Stomach (tissue), 9 donors: ENCODE results near the gene FHIP1A. TPM values are rescaled to one million over a fixed set of nuclear protein-coding genes. Genes with fewer than 3 reads are reported as not detected.
"Not testable (repeated sequence)": the region's sequence is repeated elsewhere in the genome, so short reads cannot be mapped to it uniquely, and the experiment has no call there.

Experiments
- DNase-seq, 2 donors: peaks; one replicate each; pipeline versions ENCODE4 v3.0.0 to v3.0.0-alpha.2; 2013 to 2019
- H3K27ac ChIP-seq, 5 donors: fragments of 200-600 bp in 4 of 5; sonication (generic) in 4 of 5; one replicate each; pipeline ENCODE4 v1.5.1; 2013 to 2019; ENCODE audit warnings: mild to moderate bottlenecking in 1 of 5, moderate library complexity in 1 of 5
- H3K27me3 ChIP-seq, 3 donors: fragments of 200-600 bp; sonication (generic); one replicate each; pipeline ENCODE4 v1.5.1; 2017 to 2019; ENCODE audit warnings: mixed run types in 1 of 3
- H3K36me3 ChIP-seq, 4 donors: fragments of 200-600 bp; sonication (generic); 1 replicate in 3 of 4; 2 replicates in 1 of 4; pipeline ENCODE4 v1.5.1; 2016 to 2019
- H3K4me1 ChIP-seq, 4 donors: fragments of 200-600 bp; sonication (generic); one replicate each; pipeline ENCODE4 v1.5.1; 2016 to 2019
- H3K4me3 ChIP-seq, 4 donors: fragments of 200-600 bp; sonication (generic) in 3 of 4; one replicate each; pipeline ENCODE4 v1.5.1; 2016 to 2019; ENCODE audit warnings: mild to moderate bottlenecking in 1 of 4
- H3K9me3 ChIP-seq, 4 donors: fragments of 200-600 bp; sonication (generic); one replicate each; pipeline ENCODE4 v1.5.1; 2016 to 2019
- EP300 ChIP-seq: sonication (generic); formaldehyde crosslinking; IDR thresholded peaks from one replicate; pipeline ENCODE4 v1.6.1; 2017; ENCODE audit warnings: antibody characterized with exemption
- POLR2A ChIP-seq, 4 donors: fragments of 450-650 bp; IDR thresholded peaks; one replicate each; pipeline ENCODE4 v1.6.1; 2016; ENCODE audit warnings: antibody characterized with exemption in 4 of 4, control low read depth in 2 of 4, mild to moderate bottlenecking in 1 of 4, moderate library complexity in 1 of 4
- POLR2AphosphoS5 ChIP-seq, 3 donors: sonication (generic); formaldehyde crosslinking; IDR thresholded peaks; one replicate each; pipeline ENCODE4 v1.6.1; 2016; ENCODE audit warnings: antibody characterized with exemption in 3 of 3
- WGBS, 5 donors: extraction: QIAGEN DNeasy Blood & Tissue Kit in 3 of 5; methylation state at CpG; one replicate each; pipeline versions ENCODE4 v1.1.5 to v1.1.7; 2013 to 2018; 5-methylcytosine and 5-hydroxymethylcytosine counted together
- intact Hi-C: fragments of 100-400 bp; cut with DNase I; formaldehyde crosslinking; loops from one replicate; pipeline ENCODE4 v1.15.1; 2023; ENCODE audit warnings: low total_unique reads
- polyA plus RNA-seq, 3 donors: library from polyadenylated mRNA; stranded (reverse); fragments of 200-250 nt; gene quantifications; one replicate each; pipeline ENCODE4 v1.2.3, GENCODE V29; 2013
- total RNA-seq, 5 donors: library from RNA; depleted of rRNA; stranded (reverse); fragments of >200 nt; gene quantifications; one replicate each; pipeline versions ENCODE4 v1.1.0 to v1.2.3, GENCODE V29; 2014 to 2016
- TF ChIP-seq, protein P1 (sequence below), 7 experiments: fragments of 450-650 bp in 4 of 7; fragments of 200-600 bp in 3 of 7; sonication (generic) in 3 of 7; IDR thresholded peaks; one replicate each; pipeline ENCODE4 v1.5.1; 2016 to 2019; ENCODE audit warnings: antibody characterized with exemption in 7 of 7, control low read depth in 2 of 7, mild to moderate bottlenecking in 1 of 7
- donor health status: healthy with polysubstance abuse.
- donor health status: Bipolar disorder and iron deficiency.
- donor health status: healthy.

Gene FHIP1A
- total and polyA plus RNA-seq, 8 donors: 0.90 to 177 (median 12.3) TPM

DNA sequence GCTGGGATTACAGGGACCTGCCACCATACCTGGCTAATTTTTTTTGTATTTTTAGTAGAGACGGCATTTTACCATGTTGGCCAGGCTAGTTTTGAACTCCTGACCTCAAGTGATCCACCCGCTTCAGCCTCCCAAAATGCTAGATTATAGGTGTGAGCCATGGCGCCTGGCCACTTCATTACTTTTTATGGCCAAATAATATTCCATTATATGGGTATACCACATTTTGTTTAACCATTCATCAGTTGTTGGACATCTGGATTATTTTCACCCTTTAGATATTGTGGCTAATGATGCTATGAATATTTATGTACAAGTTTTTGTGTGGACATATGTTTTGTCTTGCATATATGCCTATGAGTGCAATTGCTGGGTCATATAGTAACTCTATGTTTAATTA lies 8.6 kb upstream of the FHIP1A start:
- H3K9me3 ChIP-seq: no peaks in the 10 kb centered on the region
- TF ChIP-seq POLR2A (IDR thresholded peaks at IDR 0.05) (no peak), EP300 (no peak), POLR2AphosphoS5 (IDR thresholded peaks at IDR 0.05) (no peak)
- TF ChIP-seq, protein P1, sequence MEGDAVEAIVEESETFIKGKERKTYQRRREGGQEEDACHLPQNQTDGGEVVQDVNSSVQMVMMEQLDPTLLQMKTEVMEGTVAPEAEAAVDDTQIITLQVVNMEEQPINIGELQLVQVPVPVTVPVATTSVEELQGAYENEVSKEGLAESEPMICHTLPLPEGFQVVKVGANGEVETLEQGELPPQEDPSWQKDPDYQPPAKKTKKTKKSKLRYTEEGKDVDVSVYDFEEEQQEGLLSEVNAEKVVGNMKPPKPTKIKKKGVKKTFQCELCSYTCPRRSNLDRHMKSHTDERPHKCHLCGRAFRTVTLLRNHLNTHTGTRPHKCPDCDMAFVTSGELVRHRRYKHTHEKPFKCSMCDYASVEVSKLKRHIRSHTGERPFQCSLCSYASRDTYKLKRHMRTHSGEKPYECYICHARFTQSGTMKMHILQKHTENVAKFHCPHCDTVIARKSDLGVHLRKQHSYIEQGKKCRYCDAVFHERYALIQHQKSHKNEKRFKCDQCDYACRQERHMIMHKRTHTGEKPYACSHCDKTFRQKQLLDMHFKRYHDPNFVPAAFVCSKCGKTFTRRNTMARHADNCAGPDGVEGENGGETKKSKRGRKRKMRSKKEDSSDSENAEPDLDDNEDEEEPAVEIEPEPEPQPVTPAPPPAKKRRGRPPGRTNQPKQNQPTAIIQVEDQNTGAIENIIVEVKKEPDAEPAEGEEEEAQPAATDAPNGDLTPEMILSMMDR (IDR thresholded peaks at IDR 0.05): no peak
- 92 to 100% (median 97%) methylated on average over 3 of the region's 3 CpGs for WGBS, 5 donors
- intact Hi-C loops: no loop called here
- H3K27me3 ChIP-seq: no peaks in the 10 kb centered on the region
- no peak overlapping the region for H3K27ac ChIP-seq
- H3K4me3 ChIP-seq: no peak overlapping the region
- no peak for DNase-seq
- no peaks in the 10 kb centered on the region for H3K4me1 ChIP-seq
- no peaks in the 10 kb centered on the region for H3K36me3 ChIP-seq

DNA sequence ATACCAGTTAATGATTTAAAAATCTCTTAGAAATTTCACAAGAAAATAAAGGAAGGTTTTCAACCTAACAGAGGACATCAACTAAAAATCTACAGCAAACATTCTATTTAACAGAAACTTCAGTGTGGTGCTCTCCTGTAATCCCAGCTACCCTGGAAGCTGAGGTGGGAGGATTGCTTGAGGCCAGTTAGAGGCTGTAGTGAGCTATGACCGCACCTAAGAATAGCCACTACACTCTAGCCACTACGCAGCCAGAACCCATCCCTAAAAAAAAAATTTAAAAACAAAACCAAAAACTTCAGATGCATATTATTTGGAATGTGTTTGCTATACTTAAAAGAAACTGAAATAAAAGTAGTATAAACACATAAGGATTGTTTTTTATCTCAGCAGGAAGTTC lies 7.2 kb upstream of the FHIP1A start:
- no peaks in the 10 kb centered on the region for H3K9me3 ChIP-seq
- H3K27ac ChIP-seq: no peak overlapping the region
- no peaks in the 10 kb centered on the region for H3K36me3 ChIP-seq
- no peaks in the 10 kb centered on the region for H3K27me3 ChIP-seq
- TF ChIP-seq, protein P1 (IDR thresholded peaks at IDR 0.05): no peak
- TF ChIP-seq POLR2A (IDR thresholded peaks at IDR 0.05): no peak
- H3K4me3 ChIP-seq: no peak overlapping the region
- no peaks in the 10 kb centered on the region for H3K4me1 ChIP-seq
- WGBS, 5 donors: 89 to 94% (median 92%) methylated on average over 2 of the region's 2 CpGs
- intact Hi-C loops: no loop called here
- DNase-seq: no peak

DNA sequence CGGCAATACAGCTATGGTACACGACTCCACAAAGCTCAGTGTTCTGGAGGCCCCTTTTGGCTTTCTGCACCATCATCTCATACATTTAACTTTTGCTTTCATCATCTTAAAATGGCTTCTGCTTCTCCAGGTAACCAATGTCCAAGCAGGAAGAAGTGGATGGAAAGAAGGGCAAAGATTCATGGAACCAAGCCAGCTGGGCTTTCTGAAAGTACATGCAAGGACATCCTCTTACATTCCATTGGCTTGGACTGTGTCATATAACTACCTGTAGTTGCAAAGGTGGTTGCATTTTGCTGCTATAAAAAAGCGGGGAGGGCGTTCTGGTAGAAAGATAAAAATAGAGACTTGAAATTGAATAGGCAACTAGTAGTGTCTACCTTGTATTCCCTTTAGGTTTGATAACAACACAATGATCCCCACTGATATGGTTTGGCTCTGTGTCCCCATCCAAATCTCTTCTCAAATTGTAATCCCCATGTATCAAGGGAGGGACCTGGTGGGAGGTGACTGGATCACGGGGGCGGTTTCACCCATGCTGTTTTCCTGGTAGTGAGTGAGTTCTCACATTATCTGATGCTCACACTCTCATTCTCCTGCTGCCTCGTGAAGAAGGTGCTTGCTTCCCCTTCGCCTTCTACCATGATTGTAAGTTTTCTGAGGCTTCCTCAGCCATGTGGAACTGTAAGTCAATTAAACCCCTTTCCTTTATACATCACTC lies 6.7 kb upstream of the FHIP1A start:
- WGBS, 5 donors: 72 to 81% (median 74%) methylated on average over 8 of the region's 8 CpGs
- Histone ChIP-seq H3K36me3 (no peaks in the 10 kb centered on the region), H3K27ac (no peak overlapping the region), H3K4me3 (no peak overlapping the region), H3K4me1 (peaks cover under 1 to 4% (median 2%) of the 10 kb centered on the region in 4 donors), H3K27me3 (no peaks in the 10 kb centered on the region), H3K9me3 (no peaks in the 10 kb centered on the region)
- intact Hi-C loops: no loop called here
- TF ChIP-seq, protein P1 (IDR thresholded peaks at IDR 0.05): no peak
- TF ChIP-seq POLR2AphosphoS5 (IDR thresholded peaks at IDR 0.05) (no peak), EP300 (no peak), POLR2A (IDR thresholded peaks at IDR 0.05) (no peak)
- DNase-seq: peak in 1 of 2 donors; percentile 31

DNA sequence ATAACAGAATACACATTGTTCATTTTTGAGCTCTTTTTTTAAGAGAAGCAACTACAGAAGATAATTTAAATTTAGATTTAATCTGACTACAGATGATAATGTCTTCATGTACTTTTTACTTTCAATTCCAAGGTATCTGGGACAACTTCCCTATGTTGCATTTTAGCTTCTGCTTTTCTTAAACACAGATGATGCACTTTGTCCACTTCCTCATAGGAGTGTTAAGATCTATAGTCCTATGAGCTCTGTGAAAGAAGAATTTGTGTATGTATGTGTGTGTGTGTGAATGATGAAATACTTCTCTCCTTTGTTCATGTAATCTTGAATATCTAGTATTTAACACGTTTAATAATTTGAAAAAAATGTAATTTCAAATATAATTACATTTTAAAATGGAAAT lies 5.3 kb upstream of the FHIP1A start:
- Histone ChIP-seq H3K27ac (no peak overlapping the region), H3K27me3 (no peaks in the 10 kb centered on the region), H3K36me3 (no peaks in the 10 kb centered on the region), H3K4me3 (no peak overlapping the region), H3K4me1 (peaks cover 11 to 17% (median 13%) of the 10 kb centered on the region in 4 donors), H3K9me3 (no peaks in the 10 kb centered on the region)
- peak in 1 of 2 donors; percentile 9 for DNase-seq
- TF ChIP-seq, protein P1 (IDR thresholded peaks at IDR 0.05): no peak
- intact Hi-C loops: no loop called here
- WGBS, 5 donors: 37 to 67% (median 56%) methylated on average over 1 of the region's 1 CpG

DNA sequence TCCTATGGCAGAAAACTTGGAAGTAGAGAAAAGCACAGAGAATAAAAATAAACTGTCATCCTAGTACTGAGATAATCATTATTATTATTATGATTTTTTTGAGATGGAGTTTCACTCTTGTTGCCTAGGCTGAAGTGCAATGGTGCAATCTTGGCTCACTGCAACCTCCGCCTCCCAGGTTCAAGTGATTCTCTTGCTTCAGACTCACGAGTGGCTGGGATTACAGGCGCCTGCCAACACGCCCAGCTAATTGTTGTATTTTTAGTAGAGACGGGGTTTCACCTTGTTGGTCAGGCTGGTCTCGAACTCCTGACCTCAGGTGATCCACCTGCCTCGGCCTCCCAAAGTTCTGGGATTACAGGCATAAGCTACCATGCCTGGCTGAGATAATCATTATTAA lies 4.2 kb upstream of the FHIP1A start:
- H3K27ac ChIP-seq, H3K27me3 ChIP-seq, H3K36me3 ChIP-seq, H3K9me3 ChIP-seq, H3K4me3 ChIP-seq, DNase-seq, intact Hi-C loops: not testable (repeated sequence)
- H3K4me1 ChIP-seq: peaks cover 11 to 23% (median 19%) of the 10 kb centered on the region in 4 donors
- WGBS, 5 donors: 85 to 95% (median 91%) methylated on average over 7 of the region's 7 CpGs
